Mesenteric fat pad (tissue), 1 donor: ENCODE results near the gene REV3L. TPM values are rescaled to one million over a fixed set of nuclear protein-coding genes. Genes with fewer than 3 reads are reported as not detected.
"Not testable (repeated sequence)": the region's sequence is repeated elsewhere in the genome, so short reads cannot be mapped to it uniquely, and the experiment has no call there.

Experiments used
- DNase-seq: peaks from one replicate; pipeline ENCODE4 v3.0.0-alpha.2; 2020; ENCODE audit warnings: low spot score
- total RNA-seq: library from RNA; stranded (reverse); fragmentation: NEBNext Ultra II Directional; extraction: Animal tissue kit (Norgen Biotek cat#: 25700); gene quantifications from one replicate; pipeline ENCODE4 v1.2.1, GENCODE V29; 2021
- donor health status: DM: yes; HTN: yes; CAD: no.

The REV3L gene
- total RNA-seq, 1 donor from 2014 or later, result 63.7 TPM

- DNase-seq, result no peak
Measured at GRCh38 chr6:111492499-111492898, 9.5 kb upstream of the REV3L start.

GRCh38 chr6:111490067-111490466 lies 7.0 kb upstream of the REV3L start:
- no peak for DNase-seq

GRCh38 chr6:111487661-111488060 lies 4.6 kb upstream of the REV3L start:
- DNase-seq, result no peak

- no peak for DNase-seq
Measured at GRCh38 chr6:111486921-111487320, 3.9 kb upstream of the REV3L start.

- no peak for DNase-seq
Measured at GRCh38 chr6:111486475-111486874, 3.5 kb upstream of the REV3L start.

GRCh38 chr6:111485342-111485741 lies 2.3 kb upstream of the REV3L start:
- no peak for DNase-seq

GRCh38 chr6:111484633-111484930 lies 1.6 kb upstream of the REV3L start:
- no peak for DNase-seq

- peak; percentile 96 for DNase-seq
Measured at GRCh38 chr6:111483736-111484632, 966 bp upstream of the REV3L start.

- no peak for DNase-seq
Measured at GRCh38 chr6:111482188-111482958, 645 bp downstream of the REV3L start.

GRCh38 chr6:111481836-111482187 lies 1.2 kb downstream of the REV3L start:
- DNase-seq, result no peak

- no peak for DNase-seq
Measured at GRCh38 chr6:111480988-111481822, 1.8 kb downstream of the REV3L start.

- no peak for DNase-seq
Measured at GRCh38 chr6:111478749-111479148, 4.3 kb downstream of the REV3L start.

- no peak for DNase-seq
Measured at GRCh38 chr6:111478064-111478476, 4.9 kb downstream of the REV3L start.

GRCh38 chr6:111477481-111477938 lies 5.5 kb downstream of the REV3L start:
- DNase-seq, result no peak

- DNase-seq, result not testable (repeated sequence)
Measured at GRCh38 chr6:111476061-111476460, 7.0 kb downstream of the REV3L start.

- no peak for DNase-seq
Measured at GRCh38 chr6:111474771-111475170, 8.2 kb downstream of the REV3L start.

- DNase-seq, result no peak
Measured at GRCh38 chr6:111474106-111474505, 8.9 kb downstream of the REV3L start.

- DNase-seq, result no peak
Measured at GRCh38 chr6:111472933-111473435, 10.0 kb downstream of the REV3L start.

GRCh38 chr6:111471958-111472357 lies 11.1 kb downstream of the REV3L start:
- DNase-seq, result no peak

GRCh38 chr6:111471533-111471932 lies 11.5 kb downstream of the REV3L start:
- no peak for DNase-seq

GRCh38 chr6:111470991-111471390 lies 12.0 kb downstream of the REV3L start:
- no peak for DNase-seq
